CD4-positive, alpha-beta T cell (primary cell): Measurements from ENCODE around the gene RFPL2. TPM values are rescaled to one million over a fixed set of nuclear protein-coding genes. Genes with fewer than 3 reads are reported as not detected.
A peak's percentile ranks its signal among the peaks of the same experiment; 100 is the strongest.
"Not testable (repeated sequence)": the region's sequence is repeated elsewhere in the genome, so short reads cannot be mapped to it uniquely, and the experiment has no call there.

Experiments
- ATAC-seq: fragments of 200-7000 bp; cut with Tn5 transposase; one replicate; pipeline ENCODE4 v1.10.0; 2022; ENCODE audit warnings: mild to moderate bottlenecking; ENCODE audit not compliant: poor library complexity
- CTCF ChIA-PET: fragments of 350-600 bp; sonication (Branson Sonifier 250); formaldehyde crosslinking; loops from one replicate; lab custom pipeline; 2021; ENCODE audit warnings: antibody characterized with exemption, inconsistent platforms; lab: Charles Lee
- POLR2A ChIA-PET: fragments of 350-600 bp; sonication (Branson Sonifier 250); formaldehyde crosslinking; loops from one replicate; lab custom pipeline; 2021; ENCODE audit warnings: antibody characterized with exemption, inconsistent platforms; lab: Charles Lee
- DNase-seq, 14 experiments: peaks; one replicate each; pipeline ENCODE4 v3.0.0-alpha.2; 2013 to 2020; ENCODE audit warnings: mixed read lengths in 2 of 14
- H3K27ac ChIP-seq, 2 donors: one replicate each; pipeline versions ENCODE4 v1.5.1 to v1.7.0; 2013; ENCODE audit warnings: low read length in 2 of 2, low read depth in 1 of 2, mild to moderate bottlenecking in 1 of 2
- H3K27me3 ChIP-seq, 2 experiments: 1 replicate in 1 of 2; 2 replicates in 1 of 2; pipeline versions ENCODE4 v1.6.1 to v1.7.0; 2013; ENCODE audit warnings: low read length in 2 of 2, control low read depth in 1 of 2, mild to moderate bottlenecking in 1 of 2, moderate library complexity in 1 of 2; ENCODE audit not compliant: insufficient read depth in 2 of 2, control insufficient read depth in 1 of 2
- H3K36me3 ChIP-seq: one replicate; pipeline ENCODE4 v1.6.1; 2013; ENCODE audit warnings: low read length, control low read depth; ENCODE audit not compliant: insufficient read depth
- H3K4me1 ChIP-seq: one replicate; pipeline ENCODE4 v1.6.1; 2013; ENCODE audit warnings: low read length, control low read depth; ENCODE audit not compliant: insufficient read depth
- H3K4me3 ChIP-seq: one replicate; pipeline ENCODE4 v1.5.1; 2013; ENCODE audit warnings: mild to moderate bottlenecking, low read length, moderate library complexity
- H3K9me3 ChIP-seq, 2 experiments: 1 replicate in 1 of 2; 2 replicates in 1 of 2; pipeline versions ENCODE4 v1.6.1 to v1.7.0; 2013; ENCODE audit warnings: low read length in 2 of 2, mild to moderate bottlenecking in 2 of 2, control low read depth in 1 of 2, moderate library complexity in 1 of 2; ENCODE audit not compliant: control insufficient read depth in 1 of 2, insufficient read depth in 1 of 2
- H3K27ac Mint-ChIP-seq: one replicate; pipeline ENCODE4 v1.8.0; 2020; ENCODE audit warnings: mixed read lengths
- H3K27me3 Mint-ChIP-seq: one replicate; pipeline ENCODE4 v1.8.0; 2021; ENCODE audit warnings: mixed read lengths
- H3K36me3 Mint-ChIP-seq: one replicate; pipeline ENCODE4 v1.8.0; 2021; ENCODE audit warnings: low read depth, mixed read lengths
- H3K4me1 Mint-ChIP-seq: one replicate; pipeline ENCODE4 v1.8.0; 2021; ENCODE audit warnings: low read depth, mixed read lengths
- H3K4me3 Mint-ChIP-seq: one replicate; pipeline ENCODE4 v1.8.0; 2020; ENCODE audit warnings: mild to moderate bottlenecking, mixed read lengths
- H3K9me3 Mint-ChIP-seq: one replicate; pipeline ENCODE4 v1.8.0; 2020; ENCODE audit warnings: mixed read lengths
- intact Hi-C, 2 experiments: fragments of 100-400 bp; cut with DNase I in 1 of 2; cut with micrococcal nuclease in 1 of 2; formaldehyde crosslinking; loops; one replicate each; pipeline versions ENCODE4 v1.15.1 to v1.9.0; 2023 to 2025; cut with DNase I, micrococcal nuclease
- total RNA-seq, 174 experiments: library from RNA in 2 of 174; stranded (reverse) in 2 of 174; gene quantifications; one replicate each; pipeline ENCODE4 v1.2.3 and lab custom pipeline; 2021 to 2026
- TF ChIP-seq, protein P1 (sequence below): fragments of 200-600 bp; IDR thresholded peaks from one replicate; pipeline ENCODE4 v1.8.0; 2022; ENCODE audit warnings: antibody characterized with exemption, mild to moderate bottlenecking

The RFPL2 gene
- total RNA-seq, 2 experiments from 2014 or later, result 0.30 to 0.47 TPM

DNA sequence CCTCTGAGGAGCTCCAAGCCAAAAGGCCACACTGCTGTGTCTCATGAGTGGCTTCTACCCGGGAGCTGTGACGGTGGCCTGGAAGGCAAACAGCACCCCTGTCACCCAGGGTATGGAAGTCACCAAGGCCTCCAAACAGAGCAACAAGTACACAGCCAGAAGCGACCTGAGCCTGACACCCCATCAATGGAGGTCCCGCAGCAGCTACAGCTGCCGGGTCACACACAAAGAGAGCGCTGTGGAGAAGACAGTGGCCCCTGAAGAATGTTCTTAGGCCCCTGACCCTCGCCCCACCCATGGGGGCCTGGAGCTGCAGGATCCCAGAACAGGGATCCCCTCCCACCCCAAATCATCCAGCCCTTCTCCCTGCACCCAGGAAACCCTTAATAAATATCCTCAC lies 4.9 kb downstream of the RFPL2 start:
- Histone ChIP-seq H3K27me3 (peaks cover 9% of the 10 kb centered on the region in 2 experiments), H3K9me3 (peaks cover 0 to 6% of the 10 kb centered on the region in 2 experiments), H3K36me3 (no peaks in the 10 kb centered on the region), H3K4me1 (peaks cover 49% of the 10 kb centered on the region), H3K4me3 (no peak overlapping the region), H3K27ac (no peak overlapping the region)
- H3K36me3 Mint-ChIP-seq, result no peaks in the 10 kb centered on the region
- DNase-seq, result peak in 1 of 14 experiments; percentile 3
- no peak for ATAC-seq
- no peak overlapping the region for H3K27ac Mint-ChIP-seq
- no peaks in the 10 kb centered on the region for H3K9me3 Mint-ChIP-seq
- intact Hi-C loops, result loop anchor here in 1 of 2 experiments (5.0 kb wide), 2 partner anchors 67 to 272 kb away; partner anchors contain the start of gene FBXO7
- peaks cover 21% of the 10 kb centered on the region for H3K27me3 Mint-ChIP-seq
- CTCF ChIA-PET, result no interaction called here
- TF ChIP-seq, protein P1, sequence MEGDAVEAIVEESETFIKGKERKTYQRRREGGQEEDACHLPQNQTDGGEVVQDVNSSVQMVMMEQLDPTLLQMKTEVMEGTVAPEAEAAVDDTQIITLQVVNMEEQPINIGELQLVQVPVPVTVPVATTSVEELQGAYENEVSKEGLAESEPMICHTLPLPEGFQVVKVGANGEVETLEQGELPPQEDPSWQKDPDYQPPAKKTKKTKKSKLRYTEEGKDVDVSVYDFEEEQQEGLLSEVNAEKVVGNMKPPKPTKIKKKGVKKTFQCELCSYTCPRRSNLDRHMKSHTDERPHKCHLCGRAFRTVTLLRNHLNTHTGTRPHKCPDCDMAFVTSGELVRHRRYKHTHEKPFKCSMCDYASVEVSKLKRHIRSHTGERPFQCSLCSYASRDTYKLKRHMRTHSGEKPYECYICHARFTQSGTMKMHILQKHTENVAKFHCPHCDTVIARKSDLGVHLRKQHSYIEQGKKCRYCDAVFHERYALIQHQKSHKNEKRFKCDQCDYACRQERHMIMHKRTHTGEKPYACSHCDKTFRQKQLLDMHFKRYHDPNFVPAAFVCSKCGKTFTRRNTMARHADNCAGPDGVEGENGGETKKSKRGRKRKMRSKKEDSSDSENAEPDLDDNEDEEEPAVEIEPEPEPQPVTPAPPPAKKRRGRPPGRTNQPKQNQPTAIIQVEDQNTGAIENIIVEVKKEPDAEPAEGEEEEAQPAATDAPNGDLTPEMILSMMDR, result no peak
- H3K4me3 Mint-ChIP-seq, result no peak overlapping the region
- peaks cover 46% of the 10 kb centered on the region for H3K4me1 Mint-ChIP-seq
- POLR2A ChIA-PET, result no interaction called here

DNA sequence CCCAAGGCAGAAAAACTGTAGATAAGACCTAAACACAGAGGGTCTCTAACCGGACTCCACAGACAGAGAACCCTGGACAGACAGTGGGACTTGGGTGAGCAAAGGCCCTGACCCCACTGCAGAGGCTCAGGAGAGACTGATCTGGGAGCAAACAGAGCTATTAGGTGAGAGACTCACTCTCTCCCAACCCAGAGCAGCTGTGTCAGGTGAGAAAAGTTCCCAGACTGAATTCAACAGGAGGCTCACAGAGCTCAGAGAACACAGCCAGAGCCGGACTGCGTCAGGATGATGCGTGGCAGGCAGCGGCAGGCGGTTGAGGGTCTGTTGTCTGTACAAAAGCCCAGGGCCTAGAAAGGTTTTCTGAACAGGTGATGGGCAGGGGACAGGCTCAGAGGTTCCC lies 5.5 kb downstream of the RFPL2 start:
- no peak overlapping the region for H3K4me3 Mint-ChIP-seq
- no peaks in the 10 kb centered on the region for H3K36me3 ChIP-seq
- peaks cover 3 to 9% of the 10 kb centered on the region in 2 experiments for H3K27me3 ChIP-seq
- H3K4me3 ChIP-seq, result no peak overlapping the region
- H3K27ac Mint-ChIP-seq, result no peak overlapping the region
- peaks cover 40% of the 10 kb centered on the region for H3K4me1 Mint-ChIP-seq
- intact Hi-C loops, result no loop called here
- H3K9me3 ChIP-seq, result peaks cover 0 to 6% of the 10 kb centered on the region in 2 experiments
- TF ChIP-seq, protein P1, result no peak
- H3K4me1 ChIP-seq, result peaks cover 46% of the 10 kb centered on the region
- H3K36me3 Mint-ChIP-seq, result no peaks in the 10 kb centered on the region
- no peak overlapping the region for H3K27ac ChIP-seq
- H3K27me3 Mint-ChIP-seq, result peaks cover 15% of the 10 kb centered on the region
- DNase-seq (no peak), ATAC-seq (no peak)
- no peaks in the 10 kb centered on the region for H3K9me3 Mint-ChIP-seq
- ChIA-PET CTCF (no interaction called here), POLR2A (interaction anchor here (1.2 kb wide), 1 partner anchor 11 kb away, joined by 3 read pairs; no protein-coding TSS in a partner anchor)

DNA sequence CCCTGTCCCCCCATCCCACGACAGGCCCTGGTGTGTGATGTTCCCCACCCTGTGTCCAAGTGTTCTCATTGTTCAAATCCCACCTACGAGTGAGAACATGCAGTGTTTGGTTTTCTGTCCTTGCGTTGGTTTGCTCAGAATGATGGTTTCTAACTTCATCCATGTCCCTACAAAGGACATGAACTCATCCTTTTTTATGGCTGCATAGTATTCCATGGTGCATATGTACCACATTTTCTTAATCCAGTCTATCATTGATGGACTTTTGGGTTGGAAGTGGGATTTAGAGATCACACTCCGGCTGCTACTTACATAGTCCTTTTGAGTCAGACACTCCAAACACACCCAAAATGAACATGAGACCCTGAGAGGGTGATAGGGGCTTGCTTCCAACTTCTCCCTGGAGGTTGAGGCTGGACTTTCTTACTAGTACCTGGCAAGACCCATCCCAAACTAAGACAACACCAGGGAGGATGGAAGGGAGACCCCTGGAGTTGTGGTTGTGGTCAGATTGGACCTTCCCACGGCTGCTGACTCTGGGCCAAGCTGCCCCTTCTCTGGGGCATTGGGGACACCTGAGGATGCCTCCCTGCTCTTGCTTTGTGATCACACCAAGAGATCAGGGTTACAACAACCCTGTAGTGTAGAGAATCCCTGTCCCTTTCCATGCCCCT lies 7.2 kb downstream of the RFPL2 start:
- CTCF ChIA-PET, H3K9me3 Mint-ChIP-seq, H3K4me3 Mint-ChIP-seq: not testable (repeated sequence)

DNA sequence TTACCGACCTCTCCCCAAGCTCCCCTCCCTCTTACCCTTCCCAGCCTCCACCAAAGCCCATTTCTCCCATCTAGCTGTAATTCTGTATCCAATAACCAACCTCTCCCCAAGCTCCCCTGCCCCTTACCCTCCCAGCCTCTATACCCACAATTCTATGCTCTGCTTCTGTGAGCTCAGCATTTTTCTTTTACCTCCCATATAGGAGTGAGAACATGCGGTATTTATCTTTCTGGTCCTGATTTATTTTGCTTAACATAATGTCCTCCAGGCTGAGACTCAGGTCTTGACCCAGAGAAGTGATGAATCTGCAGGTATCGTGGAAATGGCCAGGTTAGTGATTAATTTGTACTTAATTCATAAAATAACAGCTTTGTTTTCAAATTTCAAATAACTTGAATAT lies 9.0 kb downstream of the RFPL2 start:
- CTCF ChIA-PET, H3K27me3 ChIP-seq, intact Hi-C loops, POLR2A ChIA-PET, H3K4me3 ChIP-seq, H3K36me3 ChIP-seq, H3K36me3 Mint-ChIP-seq, H3K27ac ChIP-seq, H3K9me3 Mint-ChIP-seq, H3K9me3 ChIP-seq, H3K27ac Mint-ChIP-seq, H3K4me1 Mint-ChIP-seq, ATAC-seq, H3K27me3 Mint-ChIP-seq, DNase-seq, H3K4me3 Mint-ChIP-seq: not testable (repeated sequence)
- peaks cover 12% of the 10 kb centered on the region for H3K4me1 ChIP-seq

More for the DNA sequence above, 7.2 kb downstream of the RFPL2 start:
- H3K4me1 ChIP-seq, result peaks cover 30% of the 10 kb centered on the region
- H3K4me1 Mint-ChIP-seq, result peaks cover 26% of the 10 kb centered on the region
- intact Hi-C loops, H3K36me3 Mint-ChIP-seq, H3K27ac ChIP-seq, DNase-seq, ATAC-seq, H3K27me3 ChIP-seq, H3K36me3 ChIP-seq, H3K9me3 ChIP-seq, H3K4me3 ChIP-seq, H3K27me3 Mint-ChIP-seq, H3K27ac Mint-ChIP-seq: not testable (repeated sequence)
- POLR2A ChIA-PET, result interaction anchor here (1.2 kb wide), 1 partner anchor 9 kb away, joined by 3 read pairs; no protein-coding TSS in a partner anchor

DNA sequence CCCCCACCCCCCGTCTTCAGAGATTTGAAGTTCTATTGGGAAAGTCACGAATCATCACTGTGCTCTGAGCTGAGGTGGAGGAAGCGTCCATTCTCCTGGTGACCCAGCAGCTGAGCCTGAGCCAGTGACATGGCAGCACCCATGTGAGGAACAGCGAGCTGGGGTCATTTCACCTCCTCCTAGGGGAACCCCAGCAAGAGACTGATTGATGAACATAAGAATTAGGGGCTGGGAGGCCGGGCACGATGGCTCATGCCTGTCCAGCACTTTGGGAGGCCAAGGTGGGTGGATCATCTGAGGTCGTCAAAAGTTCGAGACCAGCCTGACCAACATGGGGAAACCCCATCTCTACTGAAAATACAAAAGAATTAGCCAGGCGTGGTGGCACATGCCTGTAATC lies 11.5 kb downstream of the RFPL2 start:
- CTCF ChIA-PET, H3K4me3 ChIP-seq, intact Hi-C loops, POLR2A ChIA-PET, H3K9me3 Mint-ChIP-seq, H3K36me3 ChIP-seq, H3K27ac ChIP-seq, DNase-seq, H3K27me3 ChIP-seq, H3K4me3 Mint-ChIP-seq, H3K9me3 ChIP-seq, H3K4me1 ChIP-seq, H3K27ac Mint-ChIP-seq, H3K4me1 Mint-ChIP-seq, ATAC-seq, H3K36me3 Mint-ChIP-seq, H3K27me3 Mint-ChIP-seq: not testable (repeated sequence)

DNA sequence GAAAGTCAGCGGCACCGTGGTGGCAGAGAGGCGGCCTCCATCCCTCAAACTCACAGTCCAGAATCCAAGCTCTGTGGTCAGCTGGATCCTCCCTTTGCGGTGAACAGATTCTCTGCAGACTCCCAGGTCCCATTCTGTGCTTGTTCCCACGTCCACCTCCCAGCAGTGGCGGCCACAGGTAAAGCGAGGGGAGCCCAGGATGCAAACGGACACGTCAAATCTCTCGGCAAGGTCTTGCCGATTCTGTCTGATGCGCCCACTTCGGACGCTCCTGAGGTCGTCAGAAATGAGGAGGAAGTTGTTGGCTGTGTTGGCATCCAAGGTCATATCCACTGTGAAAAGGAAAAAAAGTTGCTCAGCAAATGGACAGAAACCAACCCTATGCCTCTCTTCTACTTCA lies 13.9 kb downstream of the RFPL2 start:
- H3K4me3 Mint-ChIP-seq, H3K4me3 ChIP-seq, H3K9me3 ChIP-seq, H3K36me3 ChIP-seq, H3K36me3 Mint-ChIP-seq, ATAC-seq, H3K9me3 Mint-ChIP-seq, CTCF ChIA-PET, DNase-seq, H3K27ac Mint-ChIP-seq, POLR2A ChIA-PET, H3K4me1 Mint-ChIP-seq, H3K27me3 ChIP-seq, H3K4me1 ChIP-seq, H3K27ac ChIP-seq, intact Hi-C loops, H3K27me3 Mint-ChIP-seq: not testable (repeated sequence)
